ENCODE measurements around the gene MICALL2.

- TF ChIP-seq CREB1 (CRISPR knock-in tag; IDR thresholded peaks at IDR 0.05) (no peak), ZNF121 (CRISPR knock-in tag; IDR thresholded peaks at IDR 0.05) (no peak), HMGXB4 (CRISPR knock-in tag; IDR thresholded peaks at IDR 0.05) (no peak), GABPB1 (CRISPR knock-in tag; IDR thresholded peaks at IDR 0.05) (no peak), CTCF (IDR thresholded peaks at IDR 0.05) (no peak), ATF2 (CRISPR knock-in tag; IDR thresholded peaks at IDR 0.05; ENCODE audit: borderline replicate concordance, low read depth) (no peak), IRF1 (CRISPR knock-in tag; IDR thresholded peaks at IDR 0.05) (no peak), SP1 (CRISPR knock-in tag; conservative IDR thresholded peaks at IDR 0.05) (no peak), NFYB (CRISPR knock-in tag; conservative IDR thresholded peaks at IDR 0.05; ENCODE audit: low read depth) (no peak), MXD4 (CRISPR knock-in tag; IDR thresholded peaks at IDR 0.05; ENCODE audit: borderline replicate concordance) (no peak)
Observed at GRCh38 chr7:1461646-1462375, 2.5 kb upstream of the MICALL2 start.
